Activated CD4-positive, alpha-beta memory T cell treated with anti-CD3 and anti-CD28 coated beads for 36 hours (primary cell): ENCODE measurements around the gene TMEM151A. TPM values are rescaled to one million over a fixed set of nuclear protein-coding genes. Genes with fewer than 3 reads are reported as not detected.

ENCODE experiments used
- CTCF ChIA-PET: fragments of 350-600 bp; sonication (Branson Sonifier 250); formaldehyde crosslinking; loops from one replicate; lab custom pipeline; 2021; ENCODE audit warnings: antibody characterized with exemption, inconsistent platforms; lab: Charles Lee
- POLR2A ChIA-PET: fragments of 350-600 bp; sonication (Branson Sonifier 250); formaldehyde crosslinking; loops from one replicate; lab custom pipeline; 2021; ENCODE audit warnings: antibody characterized with exemption; lab: Charles Lee
- DNase-seq: peaks from one replicate; pipeline ENCODE4 v3.0.0-alpha.2; 2020
- H3K27ac Mint-ChIP-seq: one replicate; pipeline ENCODE4 v1.8.0; 2021; ENCODE audit warnings: mixed read lengths
- H3K27me3 Mint-ChIP-seq: one replicate; pipeline ENCODE4 v1.8.0; 2021; ENCODE audit warnings: mixed read lengths
- H3K36me3 Mint-ChIP-seq: one replicate; pipeline ENCODE4 v1.8.0; 2021; ENCODE audit warnings: mixed read lengths
- H3K4me1 Mint-ChIP-seq: one replicate; pipeline ENCODE4 v1.8.0; 2021; ENCODE audit warnings: low read depth, mixed read lengths
- H3K4me3 Mint-ChIP-seq: one replicate; pipeline ENCODE4 v1.8.0; 2021; ENCODE audit warnings: mild to moderate bottlenecking, mixed read lengths
- H3K9me3 Mint-ChIP-seq: one replicate; pipeline ENCODE4 v1.8.0; 2021; ENCODE audit warnings: mixed read lengths
- intact Hi-C: fragments of 100-400 bp; cut with micrococcal nuclease; formaldehyde crosslinking; loops from one replicate; pipeline ENCODE4 v1.15.1; 2023
- total RNA-seq, 2 experiments: library from RNA; stranded (reverse); gene quantifications; one replicate each; pipeline ENCODE4 v1.2.3, GENCODE V29; 2021

TMEM151A gene
- total RNA-seq, 2 experiments from 2014 or later = not detected

GRCh38 chr11:66335531-66336233 is 44.0 kb downstream of the TMEM151A start:
- ChIA-PET CTCF (interaction anchor here (0.7 to 3.1 kb wide), 8 partner anchors 9 to 113 kb away, joined by 3 to 30 read pairs (median 4); partner anchors contain the start of gene BRMS1), POLR2A (no interaction called here)
- Mint-ChIP-seq H3K36me3 (peaks cover 11% of the 10 kb centered on the region), H3K4me3 (no peak overlapping the region), H3K27ac (no peak overlapping the region), H3K4me1 (peaks cover 21% of the 10 kb centered on the region), H3K27me3 (no peaks in the 10 kb centered on the region), H3K9me3 (no peaks in the 10 kb centered on the region)
- intact Hi-C loops = no loop called here
- no peak for DNase-seq

GRCh38 chr11:66336234-66337102 is 44.8 kb downstream of the TMEM151A start, which contains the start of gene RIN1:
Gene RIN1 (minus strand): TSS chr11:66336434. CDS start chr11:66336402, 32 bp downstream.
- POLR2A ChIA-PET = no interaction called here
- intact Hi-C loops = no loop called here
- peak; percentile 84 for DNase-seq
- Mint-ChIP-seq H3K9me3 (no peaks in the 10 kb centered on the region), H3K4me3 (peak within 1 kb of the TSS; percentile 61), H3K27me3 (no peaks in the 10 kb centered on the region), H3K4me1 (peaks cover 22% of the 10 kb centered on the region), H3K27ac (peak within 1 kb of the TSS; percentile 23), H3K36me3 (peaks cover 15% of the 10 kb centered on the region)
- CTCF ChIA-PET = interaction anchor here (0.7 to 3.1 kb wide), 4 partner anchors 8 to 54 kb away, joined by 3 to 30 read pairs (median 4); partner anchors contain the start of gene BRMS1

- Mint-ChIP-seq H3K4me1 (peaks cover 25% of the 10 kb centered on the region), H3K9me3 (no peaks in the 10 kb centered on the region), H3K27ac (no peak overlapping the region), H3K27me3 (no peaks in the 10 kb centered on the region), H3K36me3 (peaks cover 19% of the 10 kb centered on the region), H3K4me3 (peak overlapping the region; percentile 8)
- intact Hi-C loops = no loop called here
- POLR2A ChIA-PET = no interaction called here
- no peak for DNase-seq
- CTCF ChIA-PET = interaction anchor here (1.3 to 3.1 kb wide), 2 partner anchors 25 kb away, joined by 5 to 30 read pairs; no protein-coding TSS in a partner anchor
These were observed 45.6 kb downstream of the TMEM151A start for GRCh38 chr11:66337103-66337899.

GRCh38 chr11:66338276-66339161 is 46.8 kb downstream of the TMEM151A start:
- H3K9me3 Mint-ChIP-seq = no peaks in the 10 kb centered on the region
- no peak overlapping the region for H3K27ac Mint-ChIP-seq
- ChIA-PET CTCF (interaction anchor here (1.1 to 1.3 kb wide), 3 partner anchors 25 to 27 kb away, joined by 3 to 5 read pairs (median 4); no protein-coding TSS in a partner anchor), POLR2A (no interaction called here)
- peaks cover 21% of the 10 kb centered on the region for H3K36me3 Mint-ChIP-seq
- no peak overlapping the region for H3K4me3 Mint-ChIP-seq
- H3K27me3 Mint-ChIP-seq = no peaks in the 10 kb centered on the region
- peaks cover 34% of the 10 kb centered on the region for H3K4me1 Mint-ChIP-seq
- no peak for DNase-seq
- intact Hi-C loops = no loop called here

- no peak for DNase-seq
- Mint-ChIP-seq H3K36me3 (peaks cover 21% of the 10 kb centered on the region), H3K27ac (no peak overlapping the region), H3K9me3 (no peaks in the 10 kb centered on the region), H3K4me1 (peaks cover 40% of the 10 kb centered on the region), H3K27me3 (no peaks in the 10 kb centered on the region), H3K4me3 (no peak overlapping the region)
- ChIA-PET CTCF (interaction anchor here (1.1 to 1.3 kb wide), 2 partner anchors 24 to 28 kb away, joined by 3 to 4 read pairs; no protein-coding TSS in a partner anchor), POLR2A (no interaction called here)
- intact Hi-C loops = no loop called here
These were observed 47.5 kb downstream of the TMEM151A start for GRCh38 chr11:66339162-66339675.

GRCh38 chr11:66339686-66340483 is 48.2 kb downstream of the TMEM151A start:
- no peaks in the 10 kb centered on the region for H3K27me3 Mint-ChIP-seq
- H3K27ac Mint-ChIP-seq = no peak overlapping the region
- intact Hi-C loops = no loop called here
- no peak overlapping the region for H3K4me3 Mint-ChIP-seq
- peaks cover 21% of the 10 kb centered on the region for H3K36me3 Mint-ChIP-seq
- DNase-seq = no peak
- H3K9me3 Mint-ChIP-seq = no peaks in the 10 kb centered on the region
- peaks cover 43% of the 10 kb centered on the region for H3K4me1 Mint-ChIP-seq
- ChIA-PET CTCF (interaction anchor here (1.3 kb wide), 1 partner anchor 28 kb away, joined by 4 read pairs; no protein-coding TSS in a partner anchor), POLR2A (no interaction called here)

GRCh38 chr11:66340596-66341501 is 49.2 kb downstream of the TMEM151A start:
- POLR2A ChIA-PET = no interaction called here
- Mint-ChIP-seq H3K4me3 (no peak overlapping the region), H3K27ac (no peak overlapping the region), H3K27me3 (no peaks in the 10 kb centered on the region), H3K4me1 (peaks cover 49% of the 10 kb centered on the region), H3K9me3 (no peaks in the 10 kb centered on the region), H3K36me3 (peaks cover 21% of the 10 kb centered on the region)
- intact Hi-C loops = no loop called here
- CTCF ChIA-PET = no interaction called here
- DNase-seq = no peak

GRCh38 chr11:66341502-66342126 is 49.9 kb downstream of the TMEM151A start:
- Mint-ChIP-seq H3K27me3 (no peaks in the 10 kb centered on the region), H3K27ac (no peak overlapping the region), H3K9me3 (no peaks in the 10 kb centered on the region), H3K4me3 (no peak overlapping the region), H3K36me3 (peaks cover 21% of the 10 kb centered on the region), H3K4me1 (peaks cover 49% of the 10 kb centered on the region)
- CTCF ChIA-PET = no interaction called here
- no peak for DNase-seq
- intact Hi-C loops = no loop called here
- POLR2A ChIA-PET = interaction anchor here (0.6 kb wide), 1 partner anchor 13 kb away, joined by 3 read pairs; no protein-coding TSS in a partner anchor

GRCh38 chr11:66343176-66343575 is 51.5 kb downstream of the TMEM151A start:
- ChIA-PET CTCF (interaction anchor here (1.2 to 2.9 kb wide), 4 partner anchors 31 to 508 kb away, joined by 3 to 33 read pairs (median 6); no protein-coding TSS in a partner anchor), POLR2A (no interaction called here)
- peak overlapping the region; percentile 94 for H3K4me3 Mint-ChIP-seq
- H3K9me3 Mint-ChIP-seq = peaks cover 2% of the 10 kb centered on the region
- intact Hi-C loops = no loop called here
- peaks cover 43% of the 10 kb centered on the region for H3K4me1 Mint-ChIP-seq
- no peak for DNase-seq
- H3K36me3 Mint-ChIP-seq = peaks cover 18% of the 10 kb centered on the region
- H3K27me3 Mint-ChIP-seq = peaks cover 3% of the 10 kb centered on the region
- H3K27ac Mint-ChIP-seq = no peak overlapping the region
